ENCODE data around the gene LDLRAD4. TPM values are rescaled to one million over a fixed set of nuclear protein-coding genes. Genes with fewer than 3 reads are reported as not detected.

Gene LDLRAD4
- polyA plus RNA-seq, 3 donors from 2014 or later, result 4.8 to 11.3 (median 9.6) TPM

- no peak for DNase-seq
- no peak overlapping the region for H3K27ac Mint-ChIP-seq
- no peaks in the 10 kb centered on the region for H3K4me1 Mint-ChIP-seq
These were observed 18.5 kb downstream of the LDLRAD4 start for GRCh38 chr18:13237073-13237472.

GRCh38 chr18:13237641-13238040 lies 19.1 kb downstream of the LDLRAD4 start:
- Mint-ChIP-seq H3K4me3 (no peak overlapping the region), H3K36me3 (no peaks in the 10 kb centered on the region), H3K9me3 (no peaks in the 10 kb centered on the region), H3K27me3 (ENCODE audit: low read depth in 3 of 3) (peaks cover 0 to 2% (median 0%) of the 10 kb centered on the region in 3 donors), H3K27ac (no peak overlapping the region), H3K4me1 (no peaks in the 10 kb centered on the region)
- DNase-seq, result no peak

More at GRCh38 chr18:13237073-13237472, 18.5 kb downstream of the LDLRAD4 start:
- Mint-ChIP-seq H3K9me3 (no peaks in the 10 kb centered on the region), H3K36me3 (no peaks in the 10 kb centered on the region), H3K27me3 (ENCODE audit: low read depth in 3 of 3) (peaks cover 0 to 2% (median 0%) of the 10 kb centered on the region in 3 donors), H3K4me3 (no peak overlapping the region)

GRCh38 chr18:13239171-13239956 lies 20.8 kb downstream of the LDLRAD4 start:
- no peaks in the 10 kb centered on the region for H3K9me3 Mint-ChIP-seq
- H3K27me3 Mint-ChIP-seq (ENCODE audit: low read depth in 3 of 3), result peaks cover 0 to 2% (median 0%) of the 10 kb centered on the region in 3 donors
- H3K27ac Mint-ChIP-seq, result no peak overlapping the region
- no peaks in the 10 kb centered on the region for H3K4me1 Mint-ChIP-seq
- no peak for DNase-seq
- no peaks in the 10 kb centered on the region for H3K36me3 Mint-ChIP-seq
- no peak overlapping the region for H3K4me3 Mint-ChIP-seq

GRCh38 chr18:13240060-13240725 lies 21.6 kb downstream of the LDLRAD4 start:
- Mint-ChIP-seq H3K9me3 (no peaks in the 10 kb centered on the region), H3K27me3 (ENCODE audit: low read depth in 3 of 3) (peaks cover 0 to 2% (median 0%) of the 10 kb centered on the region in 3 donors), H3K27ac (no peak overlapping the region), H3K4me1 (no peaks in the 10 kb centered on the region), H3K36me3 (no peaks in the 10 kb centered on the region), H3K4me3 (no peak overlapping the region)
- no peak for DNase-seq

GRCh38 chr18:13241083-13241892 lies 22.7 kb downstream of the LDLRAD4 start:
- no peak overlapping the region for H3K4me3 Mint-ChIP-seq

GRCh38 chr18:13241893-13242175 lies 23.3 kb downstream of the LDLRAD4 start:
- no peak overlapping the region for H3K4me3 Mint-ChIP-seq
- DNase-seq, result no peak
- H3K27ac Mint-ChIP-seq, result no peak overlapping the region
- no peaks in the 10 kb centered on the region for H3K9me3 Mint-ChIP-seq
- no peaks in the 10 kb centered on the region for H3K36me3 Mint-ChIP-seq
- peaks cover 0 to 2% (median 2%) of the 10 kb centered on the region in 3 donors for H3K27me3 Mint-ChIP-seq (ENCODE audit: low read depth in 3 of 3)
- H3K4me1 Mint-ChIP-seq, result no peaks in the 10 kb centered on the region

More at GRCh38 chr18:13241083-13241892, 22.7 kb downstream of the LDLRAD4 start:
- Mint-ChIP-seq H3K27ac (no peak overlapping the region), H3K9me3 (no peaks in the 10 kb centered on the region), H3K36me3 (no peaks in the 10 kb centered on the region), H3K27me3 (ENCODE audit: low read depth in 3 of 3) (peaks cover 0 to 2% (median 2%) of the 10 kb centered on the region in 3 donors), H3K4me1 (no peaks in the 10 kb centered on the region)
- no peak for DNase-seq

- H3K9me3 Mint-ChIP-seq, result no peaks in the 10 kb centered on the region
- H3K27me3 Mint-ChIP-seq (ENCODE audit: low read depth in 3 of 3), result peaks cover 0 to 2% (median 0%) of the 10 kb centered on the region in 3 donors
- H3K4me3 Mint-ChIP-seq, result no peak overlapping the region
- no peaks in the 10 kb centered on the region for H3K36me3 Mint-ChIP-seq
- no peak overlapping the region for H3K27ac Mint-ChIP-seq
- no peak for DNase-seq
- H3K4me1 Mint-ChIP-seq, result no peaks in the 10 kb centered on the region
These were observed 24.2 kb downstream of the LDLRAD4 start for GRCh38 chr18:13242797-13243196.

GRCh38 chr18:13243363-13243762 lies 24.8 kb downstream of the LDLRAD4 start:
- Mint-ChIP-seq H3K36me3 (no peaks in the 10 kb centered on the region), H3K4me1 (no peaks in the 10 kb centered on the region), H3K4me3 (no peak overlapping the region), H3K27me3 (ENCODE audit: low read depth in 3 of 3) (peaks cover 0 to 2% (median 0%) of the 10 kb centered on the region in 3 donors), H3K27ac (no peak overlapping the region), H3K9me3 (no peaks in the 10 kb centered on the region)
- no peak for DNase-seq

- no peaks in the 10 kb centered on the region for H3K4me1 Mint-ChIP-seq
- no peak for DNase-seq
- H3K27me3 Mint-ChIP-seq (ENCODE audit: low read depth in 3 of 3), result peaks cover 0 to 4% (median 0%) of the 10 kb centered on the region in 3 donors
- no peaks in the 10 kb centered on the region for H3K36me3 Mint-ChIP-seq
- H3K27ac Mint-ChIP-seq, result no peak overlapping the region
- no peak overlapping the region for H3K4me3 Mint-ChIP-seq
- no peaks in the 10 kb centered on the region for H3K9me3 Mint-ChIP-seq
These were observed 25.6 kb downstream of the LDLRAD4 start for GRCh38 chr18:13244135-13244534.

GRCh38 chr18:13245481-13246000 lies 27.0 kb downstream of the LDLRAD4 start:
- Mint-ChIP-seq H3K9me3 (no peaks in the 10 kb centered on the region), H3K4me1 (no peaks in the 10 kb centered on the region), H3K27ac (no peak overlapping the region), H3K4me3 (no peak overlapping the region), H3K27me3 (ENCODE audit: low read depth in 3 of 3) (peaks cover 0 to 4% (median 0%) of the 10 kb centered on the region in 3 donors), H3K36me3 (no peaks in the 10 kb centered on the region)
- no peak for DNase-seq

GRCh38 chr18:13246121-13246520 lies 27.6 kb downstream of the LDLRAD4 start:
- Mint-ChIP-seq H3K4me1 (no peaks in the 10 kb centered on the region), H3K36me3 (no peaks in the 10 kb centered on the region), H3K27ac (no peak overlapping the region), H3K9me3 (no peaks in the 10 kb centered on the region), H3K4me3 (no peak overlapping the region), H3K27me3 (ENCODE audit: low read depth in 3 of 3) (peaks cover 0 to 4% (median 0%) of the 10 kb centered on the region in 3 donors)
- DNase-seq, result no peak

GRCh38 chr18:13246591-13246990 lies 28.0 kb downstream of the LDLRAD4 start:
- no peaks in the 10 kb centered on the region for H3K9me3 Mint-ChIP-seq
- no peaks in the 10 kb centered on the region for H3K4me1 Mint-ChIP-seq
- no peak overlapping the region for H3K27ac Mint-ChIP-seq
- H3K36me3 Mint-ChIP-seq, result no peaks in the 10 kb centered on the region
- peaks cover 0 to 4% (median 0%) of the 10 kb centered on the region in 3 donors for H3K27me3 Mint-ChIP-seq (ENCODE audit: low read depth in 3 of 3)
- no peak for DNase-seq
- no peak overlapping the region for H3K4me3 Mint-ChIP-seq

GRCh38 chr18:13247506-13247905 lies 28.9 kb downstream of the LDLRAD4 start:
- Mint-ChIP-seq H3K36me3 (no peaks in the 10 kb centered on the region), H3K9me3 (no peaks in the 10 kb centered on the region), H3K4me3 (no peak overlapping the region), H3K27ac (no peak overlapping the region), H3K27me3 (ENCODE audit: low read depth in 3 of 3) (peaks cover 0 to 6% (median 0%) of the 10 kb centered on the region in 3 donors), H3K4me1 (no peaks in the 10 kb centered on the region)
- no peak for DNase-seq

Measured in immature natural killer cell (primary cell).